Left lung (tissue), 10 donors: ENCODE measurements around the gene ANK2. TPM values are rescaled to one million over a fixed set of nuclear protein-coding genes. Genes with fewer than 3 reads are reported as not detected.
A peak's percentile ranks its signal among the peaks of the same experiment; 100 is the strongest.

Experiments used
- ATAC-seq: fragments of 200-7000 bp; cut with Tn5 transposase; one replicate; pipeline ENCODE4 v1.9.1; 2020; ENCODE audit warnings: moderate library complexity
- DNase-seq, 4 donors: peaks; one replicate each; pipeline ENCODE4 v3.0.0-alpha.2; 2013 to 2020
- H3K27ac ChIP-seq, 2 donors: fragments of 200-600 bp; sonication (generic) in 1 of 2; one replicate each; pipeline versions ENCODE4 v1.5.0 to v1.8.0; 2020 to 2021
- H3K27me3 ChIP-seq, 2 donors: fragments of 200-600 bp; sonication (generic) in 1 of 2; one replicate each; pipeline versions ENCODE4 v1.5.0 to v1.8.0; 2020 to 2021
- H3K36me3 ChIP-seq, 2 donors: fragments of 200-600 bp; sonication (generic) in 1 of 2; one replicate each; pipeline versions ENCODE4 v1.5.0 to v1.8.0; 2020 to 2021
- H3K4me1 ChIP-seq, 2 donors: fragments of 200-600 bp; one replicate each; pipeline ENCODE4 v1.8.0; 2021
- H3K4me3 ChIP-seq, 2 donors: fragments of 200-600 bp; sonication (generic) in 1 of 2; one replicate each; pipeline versions ENCODE4 v1.5.0 to v1.8.0; 2020 to 2021; ENCODE audit warnings: mild to moderate bottlenecking in 1 of 2
- H3K9me3 ChIP-seq, 2 donors: fragments of 200-600 bp; sonication (generic) in 1 of 2; one replicate each; pipeline versions ENCODE4 v1.5.0 to v1.8.0; 2020 to 2021
- intact Hi-C, 2 donors: fragments of 100-400 bp; cut with DNase I; formaldehyde crosslinking; loops; one replicate each; pipeline versions ENCODE4 v1.11.2 to v1.14.2; 2022
- polyA plus RNA-seq, 6 donors: library from polyadenylated mRNA; unstranded; fragments of 120-200 nt; gene quantifications; one replicate each; pipeline ENCODE4 v1.2.1, GENCODE V29; 2013; ENCODE audit not compliant: insufficient read length in 6 of 6
- total RNA-seq, 2 donors: library from RNA; stranded (reverse); fragmentation: NEBNext Ultra II Directional; extraction: Animal tissue kit (Norgen Biotek cat#: 25700); gene quantifications; one replicate each; pipeline ENCODE4 v1.2.1, GENCODE V29; 2021
- TF ChIP-seq, protein P1 (sequence below), 2 donors: fragments of 200-600 bp; sonication (generic) in 1 of 2; IDR thresholded peaks; one replicate each; pipeline versions ENCODE4 v1.5.0 to v1.8.0; 2021; ENCODE audit warnings: antibody characterized with exemption in 2 of 2
- donor health status: DM: no; HTN: yes; CAD: no.
- donor health status: DM: no; HTN: no; CAD: no.

ANK2 gene
- total and polyA plus RNA-seq, 8 donors = 18.2 to 33.2 (median 28.8) TPM

DNA sequence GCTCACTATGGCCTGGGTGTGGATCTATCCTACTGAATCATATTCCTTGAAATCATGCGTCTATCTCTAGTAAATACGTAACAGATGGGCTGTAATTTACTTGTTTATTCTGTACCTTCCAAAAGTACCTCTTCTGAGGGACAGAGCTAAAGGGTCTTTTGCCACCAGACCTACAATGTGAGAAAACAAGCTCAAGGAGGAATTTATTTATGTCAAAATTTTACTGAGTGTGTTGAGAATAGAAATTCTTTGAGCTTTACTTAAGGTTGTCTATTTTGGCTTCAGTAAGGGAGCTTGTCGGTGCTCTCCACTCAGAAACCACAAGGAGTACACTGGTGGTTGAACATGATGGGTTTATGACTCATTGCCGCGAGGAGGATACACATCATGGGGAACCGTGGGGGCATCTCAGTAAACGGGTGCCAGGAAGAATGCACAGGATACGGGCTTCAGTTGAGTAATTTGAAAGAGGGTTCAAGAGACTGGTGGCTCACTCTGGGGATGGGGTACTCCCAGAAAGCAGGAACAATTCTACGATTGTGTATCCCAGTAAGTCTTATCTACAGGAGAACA, 3.0 kb downstream of the ANK2 start:
- Histone ChIP-seq H3K9me3 (no peaks in the 10 kb centered on the region), H3K36me3 (no peaks in the 10 kb centered on the region), H3K4me1 (no peaks in the 10 kb centered on the region), H3K27ac (no peak overlapping the region), H3K4me3 (no peak overlapping the region), H3K27me3 (no peaks in the 10 kb centered on the region)
- TF ChIP-seq, protein P1, sequence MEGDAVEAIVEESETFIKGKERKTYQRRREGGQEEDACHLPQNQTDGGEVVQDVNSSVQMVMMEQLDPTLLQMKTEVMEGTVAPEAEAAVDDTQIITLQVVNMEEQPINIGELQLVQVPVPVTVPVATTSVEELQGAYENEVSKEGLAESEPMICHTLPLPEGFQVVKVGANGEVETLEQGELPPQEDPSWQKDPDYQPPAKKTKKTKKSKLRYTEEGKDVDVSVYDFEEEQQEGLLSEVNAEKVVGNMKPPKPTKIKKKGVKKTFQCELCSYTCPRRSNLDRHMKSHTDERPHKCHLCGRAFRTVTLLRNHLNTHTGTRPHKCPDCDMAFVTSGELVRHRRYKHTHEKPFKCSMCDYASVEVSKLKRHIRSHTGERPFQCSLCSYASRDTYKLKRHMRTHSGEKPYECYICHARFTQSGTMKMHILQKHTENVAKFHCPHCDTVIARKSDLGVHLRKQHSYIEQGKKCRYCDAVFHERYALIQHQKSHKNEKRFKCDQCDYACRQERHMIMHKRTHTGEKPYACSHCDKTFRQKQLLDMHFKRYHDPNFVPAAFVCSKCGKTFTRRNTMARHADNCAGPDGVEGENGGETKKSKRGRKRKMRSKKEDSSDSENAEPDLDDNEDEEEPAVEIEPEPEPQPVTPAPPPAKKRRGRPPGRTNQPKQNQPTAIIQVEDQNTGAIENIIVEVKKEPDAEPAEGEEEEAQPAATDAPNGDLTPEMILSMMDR (IDR thresholded peaks at IDR 0.05) = no peak
- no peak for ATAC-seq
- intact Hi-C loops = no loop called here
- no peak for DNase-seq

DNA sequence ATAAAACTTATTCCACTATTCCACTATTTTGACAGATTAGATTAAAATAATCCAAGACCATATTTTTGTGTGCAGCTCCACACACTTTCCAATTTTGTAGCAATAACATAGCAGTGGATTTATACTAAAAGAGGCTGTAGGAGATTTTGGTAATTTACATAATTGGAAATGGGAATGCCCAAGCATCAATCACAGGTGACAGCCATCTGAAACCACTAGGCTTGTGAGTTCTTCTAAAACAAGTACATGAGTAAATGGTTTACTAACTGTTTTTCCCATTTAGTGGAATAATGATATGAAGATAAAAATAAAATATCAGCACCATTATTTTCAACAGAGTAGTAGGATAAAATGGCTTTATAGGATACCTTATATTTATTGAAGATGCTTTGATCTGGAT, 4.4 kb downstream of the ANK2 start:
- ATAC-seq (no peak), DNase-seq (no peak)
- Histone ChIP-seq H3K36me3 (no peaks in the 10 kb centered on the region), H3K4me3 (no peak overlapping the region), H3K27ac (no peak overlapping the region), H3K4me1 (no peaks in the 10 kb centered on the region), H3K27me3 (no peaks in the 10 kb centered on the region), H3K9me3 (no peaks in the 10 kb centered on the region)
- TF ChIP-seq, protein P1 (IDR thresholded peaks at IDR 0.05) = no peak
- intact Hi-C loops = no loop called here

DNA sequence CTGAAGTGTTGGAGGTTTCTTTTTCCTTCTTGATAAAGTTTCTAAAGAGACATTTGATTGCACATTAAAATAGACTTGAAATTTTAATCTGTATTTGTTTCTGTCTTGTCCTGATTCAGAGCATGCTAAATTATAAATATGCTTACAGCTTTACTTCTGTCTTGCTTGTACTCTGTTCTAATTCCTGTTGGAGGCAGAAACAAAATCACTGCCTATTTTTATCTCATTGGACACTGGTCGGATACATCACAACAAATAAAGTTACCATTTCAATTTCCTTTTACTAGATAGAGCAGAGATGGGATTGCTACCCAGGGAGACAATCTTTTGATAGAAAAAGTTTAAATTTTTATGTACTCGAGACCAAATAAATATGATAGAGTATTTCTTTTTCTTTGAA, 6.9 kb downstream of the ANK2 start:
- TF ChIP-seq, protein P1 (IDR thresholded peaks at IDR 0.05) = no peak
- Histone ChIP-seq H3K4me1 (no peaks in the 10 kb centered on the region), H3K36me3 (no peaks in the 10 kb centered on the region), H3K9me3 (no peaks in the 10 kb centered on the region), H3K27me3 (no peaks in the 10 kb centered on the region), H3K27ac (no peak overlapping the region), H3K4me3 (no peak overlapping the region)
- no peak for ATAC-seq
- intact Hi-C loops = no loop called here
- DNase-seq = no peak

GRCh38 chr4:113057891-113058290, 8.4 kb downstream of the ANK2 start:
- TF ChIP-seq, protein P1 (IDR thresholded peaks at IDR 0.05) = no peak
- Histone ChIP-seq H3K36me3 (no peaks in the 10 kb centered on the region), H3K9me3 (no peaks in the 10 kb centered on the region), H3K4me1 (no peaks in the 10 kb centered on the region), H3K27me3 (no peaks in the 10 kb centered on the region), H3K27ac (no peak overlapping the region), H3K4me3 (no peak overlapping the region)
- DNase-seq (peak in 1 of 4 donors; percentile 5), ATAC-seq (peak; percentile 27)
- intact Hi-C loops = no loop called here

GRCh38 chr4:113059449-113060182, 10.2 kb downstream of the ANK2 start:
- Histone ChIP-seq H3K4me1 (no peaks in the 10 kb centered on the region), H3K4me3 (no peak overlapping the region), H3K9me3 (no peaks in the 10 kb centered on the region), H3K27me3 (no peaks in the 10 kb centered on the region), H3K27ac (no peak overlapping the region), H3K36me3 (no peaks in the 10 kb centered on the region)
- DNase-seq = no peak
- intact Hi-C loops = no loop called here
- ATAC-seq = no peak
- TF ChIP-seq, protein P1 (IDR thresholded peaks at IDR 0.05) = no peak
